ENCODE data around the gene LIMCH1.
"Not testable (repeated sequence)": the region's sequence is repeated elsewhere in the genome, so short reads cannot be mapped to it uniquely, and the experiment has no call there.

Gene LIMCH1

DNA sequence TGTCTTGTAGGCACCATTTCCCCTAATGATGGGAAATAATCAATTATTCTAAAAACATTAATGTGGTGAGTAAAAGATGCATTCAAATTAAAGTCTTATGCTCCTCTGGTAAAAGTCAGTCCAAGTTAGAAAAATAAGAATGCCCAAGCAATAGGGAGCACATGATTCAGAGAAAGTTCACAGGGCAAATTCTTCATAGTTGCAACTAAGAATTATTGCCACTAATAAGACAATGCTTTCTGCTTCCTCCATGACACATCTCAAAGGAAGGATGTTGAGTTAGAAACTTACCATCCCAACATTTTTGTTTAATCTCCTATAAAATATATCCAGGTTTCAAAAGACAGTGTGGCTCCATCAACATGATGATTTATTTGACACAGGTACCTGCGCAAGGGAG lies 184.2 kb downstream of the LIMCH1 start:
- no peaks in the 10 kb centered on the region for H3K36me3 ChIP-seq (ENCODE audit: control insufficient read depth in 2 of 2, insufficient read depth in 2 of 2, low read length in 2 of 2)
- H3K9me3 ChIP-seq (ENCODE audit: control insufficient read depth in 2 of 2, low read length in 2 of 2): peaks cover 0 to 4% of the 10 kb centered on the region in 2 donors
- H3K27ac ChIP-seq (ENCODE audit: low read length): no peak overlapping the region
- no peak overlapping the region for H3K9ac ChIP-seq (ENCODE audit: low read length in 2 of 2)
- H3K27me3 ChIP-seq (ENCODE audit: control insufficient read depth in 1 of 2, insufficient read depth in 2 of 2, low read length in 2 of 2): peaks cover 0 to 2% of the 10 kb centered on the region in 2 donors
- H3K4me3 ChIP-seq (ENCODE audit: low read length in 2 of 2): no peak overlapping the region
- H3K4me1 ChIP-seq (ENCODE audit: control insufficient read depth, insufficient read depth, low read length): no peaks in the 10 kb centered on the region

DNA sequence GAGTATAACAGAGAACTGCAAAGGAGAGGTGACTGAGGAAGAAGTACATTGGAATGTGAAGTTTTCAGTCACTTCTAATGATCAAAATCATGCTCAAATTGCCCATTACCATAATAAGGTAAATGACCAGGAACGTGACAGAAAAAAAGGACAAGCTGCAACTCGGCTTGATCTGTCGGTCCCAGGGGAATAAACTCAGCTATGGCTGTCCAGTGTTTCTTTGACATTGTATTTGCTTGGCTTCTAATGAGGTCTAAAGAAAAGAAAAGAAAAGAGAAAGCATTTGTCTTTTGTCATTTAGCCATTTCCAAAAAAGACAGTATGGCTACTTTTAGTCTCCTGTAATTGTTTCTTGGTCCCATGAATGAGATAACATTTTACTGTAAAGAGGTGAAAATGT lies 185.3 kb downstream of the LIMCH1 start:
- peaks cover 0 to 2% of the 10 kb centered on the region in 2 donors for H3K27me3 ChIP-seq (ENCODE audit: control insufficient read depth in 1 of 2, insufficient read depth in 2 of 2, low read length in 2 of 2)
- H3K9me3 ChIP-seq (ENCODE audit: control insufficient read depth in 2 of 2, low read length in 2 of 2): peaks cover 0 to 4% of the 10 kb centered on the region in 2 donors
- no peak overlapping the region for H3K9ac ChIP-seq (ENCODE audit: low read length in 2 of 2)
- H3K4me3 ChIP-seq (ENCODE audit: low read length in 2 of 2): no peak overlapping the region
- no peaks in the 10 kb centered on the region for H3K4me1 ChIP-seq (ENCODE audit: control insufficient read depth, insufficient read depth, low read length)
- no peak overlapping the region for H3K27ac ChIP-seq (ENCODE audit: low read length)
- no peaks in the 10 kb centered on the region for H3K36me3 ChIP-seq (ENCODE audit: control insufficient read depth in 2 of 2, insufficient read depth in 2 of 2, low read length in 2 of 2)

DNA sequence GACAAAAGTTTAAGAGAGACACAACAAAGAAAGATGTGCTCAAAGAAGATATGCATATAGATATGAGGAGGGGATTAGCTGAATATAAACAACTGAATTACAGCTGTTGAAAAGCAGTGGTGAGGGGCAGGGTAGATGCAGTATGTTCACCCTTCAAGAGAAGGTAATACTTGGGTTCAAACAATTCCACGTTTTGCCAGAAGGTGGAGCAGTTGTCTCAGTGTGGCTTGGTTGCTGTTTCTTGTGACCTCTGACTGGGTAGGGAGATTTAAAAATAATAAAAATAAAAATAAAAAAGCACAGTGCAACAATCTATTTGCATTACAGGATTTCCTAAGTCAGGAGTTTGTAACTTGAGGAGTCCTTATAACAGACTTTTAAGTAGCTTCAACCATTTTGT lies 187.3 kb downstream of the LIMCH1 start:
- H3K9me3 ChIP-seq (ENCODE audit: control insufficient read depth in 2 of 2, low read length in 2 of 2): peaks cover 0 to 4% of the 10 kb centered on the region in 2 donors
- no peaks in the 10 kb centered on the region for H3K36me3 ChIP-seq (ENCODE audit: control insufficient read depth in 2 of 2, insufficient read depth in 2 of 2, low read length in 2 of 2)
- no peaks in the 10 kb centered on the region for H3K4me1 ChIP-seq (ENCODE audit: control insufficient read depth, insufficient read depth, low read length)
- no peak overlapping the region for H3K4me3 ChIP-seq (ENCODE audit: low read length in 2 of 2)
- no peak overlapping the region for H3K9ac ChIP-seq (ENCODE audit: low read length in 2 of 2)
- H3K27ac ChIP-seq (ENCODE audit: low read length): no peak overlapping the region
- peaks cover 0 to 2% of the 10 kb centered on the region in 2 donors for H3K27me3 ChIP-seq (ENCODE audit: control insufficient read depth in 1 of 2, insufficient read depth in 2 of 2, low read length in 2 of 2)

DNA sequence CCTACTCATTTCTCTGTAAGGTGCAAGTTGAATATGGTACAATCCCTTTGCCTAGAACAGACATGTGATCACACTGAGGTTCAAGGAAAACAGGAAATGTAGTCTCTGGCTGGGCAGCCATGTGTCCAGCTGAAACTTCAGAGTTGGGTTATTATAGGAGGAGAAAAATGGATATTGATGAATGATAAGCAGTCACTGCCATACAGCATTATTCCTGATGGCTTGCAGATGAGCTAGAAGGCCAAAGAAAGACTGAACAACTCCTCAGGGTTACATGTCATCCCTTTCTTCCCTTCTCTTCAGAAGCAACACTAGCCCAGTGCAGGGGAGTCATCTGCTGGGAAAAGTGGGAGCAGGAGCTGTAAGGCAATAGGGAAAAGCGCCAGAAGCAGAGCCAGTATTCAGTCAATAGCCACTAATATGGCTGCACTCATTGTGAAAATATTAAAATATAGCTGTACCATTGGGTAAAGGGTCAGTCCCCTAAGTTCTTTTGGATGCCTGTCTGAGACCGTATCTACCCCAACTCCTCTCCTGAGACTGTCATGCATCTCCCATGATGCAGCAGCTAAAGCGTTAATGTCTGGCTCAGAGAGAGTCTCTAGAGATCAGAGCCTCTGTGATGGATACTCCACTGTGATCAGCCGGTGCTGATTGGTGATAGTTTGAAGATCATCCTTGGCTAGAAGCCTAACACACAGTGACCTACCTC lies 190.1 kb downstream of the LIMCH1 start:
- Histone ChIP-seq H3K27me3 (ENCODE audit: control insufficient read depth in 1 of 2, insufficient read depth in 2 of 2, low read length in 2 of 2) (peaks cover 0 to 3% of the 10 kb centered on the region in 2 donors), H3K4me1 (ENCODE audit: control insufficient read depth, insufficient read depth, low read length) (no peaks in the 10 kb centered on the region), H3K4me3 (ENCODE audit: low read length in 2 of 2) (no peak overlapping the region), H3K9ac (ENCODE audit: low read length in 2 of 2) (no peak overlapping the region), H3K27ac (ENCODE audit: low read length) (no peak overlapping the region), H3K9me3 (ENCODE audit: control insufficient read depth in 2 of 2, low read length in 2 of 2) (peaks cover 0 to 4% of the 10 kb centered on the region in 2 donors), H3K36me3 (ENCODE audit: control insufficient read depth in 2 of 2, insufficient read depth in 2 of 2, low read length in 2 of 2) (no peaks in the 10 kb centered on the region)

DNA sequence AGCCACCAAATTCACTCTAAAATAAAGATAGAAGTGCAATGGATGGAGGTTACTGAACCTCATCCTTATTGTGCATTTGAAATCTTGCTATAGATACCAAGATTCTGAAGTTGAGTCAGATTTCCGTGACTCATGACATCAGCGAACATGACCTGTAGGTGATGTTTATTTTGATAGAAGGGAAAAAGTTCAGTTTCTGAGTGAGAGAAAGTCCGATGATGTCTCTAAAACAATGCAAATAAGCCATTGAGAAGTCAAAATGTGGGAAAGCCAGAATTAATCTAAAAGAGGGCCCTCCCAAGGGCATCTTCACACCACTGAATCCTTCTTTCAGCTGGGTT lies 190.6 kb downstream of the LIMCH1 start:
- Histone ChIP-seq H3K36me3 (ENCODE audit: control insufficient read depth in 2 of 2, insufficient read depth in 2 of 2, low read length in 2 of 2) (no peaks in the 10 kb centered on the region), H3K4me1 (ENCODE audit: control insufficient read depth, insufficient read depth, low read length) (no peaks in the 10 kb centered on the region), H3K27me3 (ENCODE audit: control insufficient read depth in 1 of 2, insufficient read depth in 2 of 2, low read length in 2 of 2) (peaks cover 0 to 3% of the 10 kb centered on the region in 2 donors), H3K4me3 (ENCODE audit: low read length in 2 of 2) (no peak overlapping the region), H3K27ac (ENCODE audit: low read length) (no peak overlapping the region), H3K9ac (ENCODE audit: low read length in 2 of 2) (no peak overlapping the region), H3K9me3 (ENCODE audit: control insufficient read depth in 2 of 2, low read length in 2 of 2) (peaks cover 0 to 4% of the 10 kb centered on the region in 2 donors)

DNA sequence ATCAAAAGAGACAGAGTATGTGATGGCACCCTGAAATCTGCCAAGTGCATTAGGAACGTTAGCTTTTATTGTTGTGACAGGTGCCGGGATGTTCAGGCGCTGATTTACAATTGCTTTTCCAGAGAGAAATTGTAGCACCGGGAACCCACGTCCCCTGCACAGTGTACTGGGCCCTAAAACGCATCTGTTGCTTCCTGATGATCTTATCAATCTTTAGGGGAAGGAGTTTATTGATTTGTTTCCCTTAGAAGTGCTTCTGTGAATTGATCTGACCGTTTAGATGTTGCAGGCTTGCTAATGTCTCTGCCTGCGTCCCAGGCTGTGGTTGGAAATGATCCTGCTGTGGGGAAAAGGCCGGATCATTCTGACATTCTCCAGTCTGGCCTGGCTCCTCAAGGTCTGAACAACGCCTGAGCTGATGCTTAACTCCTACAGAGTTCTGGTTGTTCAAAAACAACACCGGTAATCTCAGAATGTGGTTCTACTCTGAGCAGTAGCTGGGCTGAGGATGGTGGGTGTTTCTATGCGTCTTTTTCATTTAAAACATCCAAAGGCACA lies 193.7 kb downstream of the LIMCH1 start:
- Histone ChIP-seq H3K9me3 (ENCODE audit: control insufficient read depth in 2 of 2, low read length in 2 of 2) (no peaks in the 10 kb centered on the region), H3K36me3 (ENCODE audit: control insufficient read depth in 2 of 2, insufficient read depth in 2 of 2, low read length in 2 of 2) (no peaks in the 10 kb centered on the region), H3K27me3 (ENCODE audit: control insufficient read depth in 1 of 2, insufficient read depth in 2 of 2, low read length in 2 of 2) (peaks cover 0 to 6% of the 10 kb centered on the region in 2 donors), H3K9ac (ENCODE audit: low read length in 2 of 2) (no peak overlapping the region), H3K27ac (ENCODE audit: low read length) (no peak overlapping the region), H3K4me3 (ENCODE audit: low read length in 2 of 2) (no peak overlapping the region), H3K4me1 (ENCODE audit: control insufficient read depth, insufficient read depth, low read length) (no peaks in the 10 kb centered on the region)

DNA sequence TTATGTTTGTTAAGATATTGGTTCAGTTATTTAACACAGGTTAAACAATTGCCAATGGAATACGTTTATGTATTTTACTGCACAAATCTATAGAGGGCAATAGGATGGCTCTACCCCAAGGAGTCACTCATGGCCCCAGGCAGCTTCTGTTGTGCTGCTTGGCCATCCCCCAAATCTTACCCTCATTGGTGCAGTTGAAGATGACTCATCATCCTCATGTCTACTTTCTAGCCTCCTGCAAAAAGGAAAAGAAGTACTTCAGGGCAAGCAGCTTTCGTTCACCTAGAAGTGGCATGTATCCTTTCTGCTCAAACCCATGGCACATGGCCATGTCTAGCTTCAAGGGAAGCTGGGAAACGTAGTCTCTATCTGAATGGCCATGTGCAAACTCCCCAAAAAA lies 196.4 kb downstream of the LIMCH1 start:
- Histone ChIP-seq H3K9ac (ENCODE audit: low read length in 2 of 2) (no peak overlapping the region), H3K27me3 (ENCODE audit: control insufficient read depth in 1 of 2, insufficient read depth in 2 of 2, low read length in 2 of 2) (peaks cover 4 to 6% of the 10 kb centered on the region in 2 donors)

DNA sequence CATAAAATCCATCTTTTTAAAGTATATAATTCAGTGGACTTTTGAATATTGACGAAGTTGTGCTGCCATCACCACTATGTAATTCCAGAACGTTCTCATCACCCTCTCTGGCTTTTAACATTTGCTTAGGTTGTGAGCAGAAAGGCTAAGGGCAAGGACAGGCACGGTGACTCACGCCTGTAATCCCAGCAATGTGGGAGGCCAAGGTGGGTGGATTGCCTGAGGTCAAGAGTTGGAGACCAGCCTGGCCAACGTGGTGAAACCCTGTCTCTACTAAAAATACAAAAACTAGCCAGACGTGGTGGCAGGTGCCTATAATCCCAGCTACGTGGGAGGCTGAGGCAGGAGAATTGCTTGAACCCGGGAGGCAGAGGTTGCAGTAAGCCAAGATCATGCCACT lies 199.5 kb downstream of the LIMCH1 start:
- not testable (repeated sequence) for H3K27ac ChIP-seq (ENCODE audit: low read length); H3K36me3 ChIP-seq (ENCODE audit: control insufficient read depth in 2 of 2, insufficient read depth in 2 of 2, low read length in 2 of 2); H3K9me3 ChIP-seq (ENCODE audit: control insufficient read depth in 2 of 2, low read length in 2 of 2); H3K9ac ChIP-seq (ENCODE audit: low read length in 2 of 2); H3K4me1 ChIP-seq (ENCODE audit: control insufficient read depth, insufficient read depth, low read length); H3K27me3 ChIP-seq (ENCODE audit: control insufficient read depth in 1 of 2, insufficient read depth in 2 of 2, low read length in 2 of 2); H3K4me3 ChIP-seq (ENCODE audit: low read length in 2 of 2)

More for the DNA sequence above, 196.4 kb downstream of the LIMCH1 start:
- no peaks in the 10 kb centered on the region for H3K36me3 ChIP-seq (ENCODE audit: control insufficient read depth in 2 of 2, insufficient read depth in 2 of 2, low read length in 2 of 2)
- no peak overlapping the region for H3K4me3 ChIP-seq (ENCODE audit: low read length in 2 of 2)
- peaks cover 0 to 3% of the 10 kb centered on the region in 2 donors for H3K9me3 ChIP-seq (ENCODE audit: control insufficient read depth in 2 of 2, low read length in 2 of 2)
- H3K4me1 ChIP-seq (ENCODE audit: control insufficient read depth, insufficient read depth, low read length): no peaks in the 10 kb centered on the region
- no peak overlapping the region for H3K27ac ChIP-seq (ENCODE audit: low read length)

DNA sequence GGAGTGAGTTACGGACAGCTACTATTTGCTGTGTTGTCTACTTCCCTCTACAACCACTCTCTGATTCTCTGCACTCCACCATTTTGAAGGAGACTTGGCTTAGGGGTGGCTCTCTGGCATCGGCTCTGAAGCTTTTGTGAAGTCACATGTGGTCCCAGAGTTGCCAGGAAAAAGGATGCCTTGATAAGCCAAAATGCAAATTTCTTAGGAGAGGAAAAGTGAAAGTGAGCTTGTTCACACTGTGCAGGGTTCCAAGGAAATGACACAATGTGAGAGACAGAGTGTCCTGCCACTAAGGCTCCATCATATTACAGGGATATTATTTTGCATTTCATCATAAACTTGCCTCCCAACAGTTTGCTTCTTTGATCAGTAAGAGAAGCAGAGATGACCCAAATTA lies 203.4 kb downstream of the LIMCH1 start:
- Histone ChIP-seq H3K27me3 (ENCODE audit: control insufficient read depth in 1 of 2, insufficient read depth in 2 of 2, low read length in 2 of 2) (peaks cover 24 to 37% of the 10 kb centered on the region in 2 donors), H3K4me1 (ENCODE audit: control insufficient read depth, insufficient read depth, low read length) (no peaks in the 10 kb centered on the region)

DNA sequence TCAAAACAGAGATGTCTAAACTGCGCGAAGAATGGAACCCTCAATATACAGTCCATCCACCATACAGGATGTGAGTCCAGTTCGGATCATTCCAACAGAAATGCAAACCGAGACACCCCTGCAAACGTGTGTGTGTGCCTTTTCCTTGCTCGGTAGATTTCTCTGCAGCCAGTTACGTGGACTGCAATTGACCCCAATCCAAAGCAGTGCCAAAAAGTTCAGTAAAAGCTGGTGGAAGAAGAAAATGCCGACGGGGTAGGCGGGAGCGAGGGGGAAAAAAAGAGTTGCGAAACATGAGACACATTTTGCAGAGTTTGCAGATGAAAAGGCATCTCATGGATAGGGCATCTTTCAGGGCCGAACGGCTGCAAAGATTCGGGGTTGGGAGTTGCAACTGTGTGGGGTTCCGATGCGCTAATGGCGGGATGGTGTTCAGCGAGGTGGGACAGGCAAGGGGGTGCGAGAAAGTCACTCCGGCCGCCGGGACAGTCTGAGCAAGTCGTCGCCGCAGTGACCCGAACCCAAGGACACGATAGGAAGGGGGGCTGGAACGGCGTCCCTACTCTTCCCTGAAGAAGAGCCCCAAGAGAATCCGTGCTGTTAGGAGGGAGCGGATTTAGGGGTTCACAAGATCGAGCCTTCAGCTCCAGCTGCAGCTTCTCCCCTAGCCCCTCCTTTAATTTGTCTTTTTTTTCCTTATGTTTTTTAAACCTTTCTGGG lies 206.8 kb downstream of the LIMCH1 start:
- peaks cover 0 to 5% of the 10 kb centered on the region in 2 donors for H3K9me3 ChIP-seq (ENCODE audit: control insufficient read depth in 2 of 2, low read length in 2 of 2)
- peaks cover 53 to 55% of the 10 kb centered on the region in 2 donors for H3K27me3 ChIP-seq (ENCODE audit: control insufficient read depth in 1 of 2, insufficient read depth in 2 of 2, low read length in 2 of 2)
- H3K27ac ChIP-seq (ENCODE audit: low read length): no peak overlapping the region
- H3K4me3 ChIP-seq (ENCODE audit: low read length in 2 of 2): no peak overlapping the region
- no peak overlapping the region for H3K9ac ChIP-seq (ENCODE audit: low read length in 2 of 2)
- no peaks in the 10 kb centered on the region for H3K36me3 ChIP-seq (ENCODE audit: control insufficient read depth in 2 of 2, insufficient read depth in 2 of 2, low read length in 2 of 2)
- peaks cover 4% of the 10 kb centered on the region for H3K4me1 ChIP-seq (ENCODE audit: control insufficient read depth, insufficient read depth, low read length)

More for the DNA sequence above, 203.4 kb downstream of the LIMCH1 start:
- Histone ChIP-seq H3K9ac (ENCODE audit: low read length in 2 of 2) (no peak overlapping the region), H3K27ac (ENCODE audit: low read length) (no peak overlapping the region), H3K36me3 (ENCODE audit: control insufficient read depth in 2 of 2, insufficient read depth in 2 of 2, low read length in 2 of 2) (no peaks in the 10 kb centered on the region), H3K4me3 (ENCODE audit: low read length in 2 of 2) (no peak overlapping the region), H3K9me3 (ENCODE audit: control insufficient read depth in 2 of 2, low read length in 2 of 2) (peaks cover 3 to 5% of the 10 kb centered on the region in 2 donors)

Data from stomach smooth muscle (tissue), 2 donors.